Liver (tissue), 3 donors: ENCODE data around the gene DNMT3A.

Experiments
- GABPA ChIP-seq, 2 donors: IDR thresholded peaks in 1 of 2; conservative IDR thresholded peaks in 1 of 2; 2 replicates each; pipeline ENCODE4 v1.6.1; 2016; ENCODE audit warnings: antibody characterized with exemption in 2 of 2, mild to moderate bottlenecking in 1 of 2, moderate library complexity in 1 of 2
- TAF1 ChIP-seq: conservative IDR thresholded peaks from 2 replicates; pipeline ENCODE4 v1.6.1; 2016; ENCODE audit warnings: antibody characterized with exemption, mild to moderate bottlenecking
- YY1 ChIP-seq: IDR thresholded peaks from 2 replicates; pipeline ENCODE4 v1.6.1; 2016; ENCODE audit warnings: antibody characterized with exemption, mild to moderate bottlenecking
- TF ChIP-seq, protein P1 (sequence below): IDR thresholded peaks from 2 replicates; pipeline ENCODE4 v1.6.1; 2016; ENCODE audit warnings: antibody characterized with exemption, mild to moderate bottlenecking
- TF ChIP-seq, protein P2 (sequence below): fragments of 150-350 bp; IDR thresholded peaks from 2 replicates; pipeline ENCODE4 v1.5.1; 2017; ENCODE audit warnings: improper control_type of control experiment, low read depth, low read length; ENCODE audit not compliant: missing input control
- TF ChIP-seq, protein P3 (sequence below): IDR thresholded peaks from 2 replicates; pipeline ENCODE4 v1.6.1; 2016; ENCODE audit warnings: antibody characterized with exemption
- TF ChIP-seq, protein P4 (sequence below): IDR thresholded peaks from 2 replicates; pipeline ENCODE4 v1.6.1; 2016; ENCODE audit warnings: antibody characterized with exemption
- TF ChIP-seq, protein P5 (sequence below): IDR thresholded peaks from 2 replicates; pipeline ENCODE4 v1.6.1; 2016; ENCODE audit warnings: antibody characterized with exemption
- donor health status: healthy.
- donor health status: healthy.

DNA sequence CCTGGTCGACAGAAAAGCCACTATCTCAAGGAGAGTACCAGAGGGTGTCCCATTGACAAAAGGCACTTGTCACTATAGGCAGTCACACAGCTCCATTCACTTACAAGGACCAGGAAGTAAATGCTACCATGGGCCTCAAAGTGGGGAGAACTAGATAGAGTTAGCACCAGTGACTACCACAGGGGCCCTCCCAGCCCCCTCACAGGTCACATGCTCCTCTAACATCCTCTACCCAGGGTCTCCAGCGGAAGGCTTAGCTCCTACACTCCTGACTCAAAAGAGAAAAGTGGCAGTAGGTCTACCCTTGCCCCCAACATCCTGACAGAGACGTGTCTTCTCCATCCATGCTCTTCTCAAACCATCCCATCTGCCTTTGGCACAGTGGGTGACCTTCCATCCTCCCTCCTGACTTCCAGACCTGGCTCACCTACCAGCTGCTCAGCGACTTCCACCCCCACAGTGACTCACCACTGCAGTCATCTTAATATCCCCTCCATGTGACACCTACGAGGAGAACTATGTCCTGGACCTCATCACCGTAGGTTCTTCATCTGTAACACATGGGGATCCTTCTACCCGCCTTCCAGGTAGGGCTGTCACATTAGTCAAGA is 5.6 kb upstream of the DNMT3A start:
- TF ChIP-seq, protein P1, sequence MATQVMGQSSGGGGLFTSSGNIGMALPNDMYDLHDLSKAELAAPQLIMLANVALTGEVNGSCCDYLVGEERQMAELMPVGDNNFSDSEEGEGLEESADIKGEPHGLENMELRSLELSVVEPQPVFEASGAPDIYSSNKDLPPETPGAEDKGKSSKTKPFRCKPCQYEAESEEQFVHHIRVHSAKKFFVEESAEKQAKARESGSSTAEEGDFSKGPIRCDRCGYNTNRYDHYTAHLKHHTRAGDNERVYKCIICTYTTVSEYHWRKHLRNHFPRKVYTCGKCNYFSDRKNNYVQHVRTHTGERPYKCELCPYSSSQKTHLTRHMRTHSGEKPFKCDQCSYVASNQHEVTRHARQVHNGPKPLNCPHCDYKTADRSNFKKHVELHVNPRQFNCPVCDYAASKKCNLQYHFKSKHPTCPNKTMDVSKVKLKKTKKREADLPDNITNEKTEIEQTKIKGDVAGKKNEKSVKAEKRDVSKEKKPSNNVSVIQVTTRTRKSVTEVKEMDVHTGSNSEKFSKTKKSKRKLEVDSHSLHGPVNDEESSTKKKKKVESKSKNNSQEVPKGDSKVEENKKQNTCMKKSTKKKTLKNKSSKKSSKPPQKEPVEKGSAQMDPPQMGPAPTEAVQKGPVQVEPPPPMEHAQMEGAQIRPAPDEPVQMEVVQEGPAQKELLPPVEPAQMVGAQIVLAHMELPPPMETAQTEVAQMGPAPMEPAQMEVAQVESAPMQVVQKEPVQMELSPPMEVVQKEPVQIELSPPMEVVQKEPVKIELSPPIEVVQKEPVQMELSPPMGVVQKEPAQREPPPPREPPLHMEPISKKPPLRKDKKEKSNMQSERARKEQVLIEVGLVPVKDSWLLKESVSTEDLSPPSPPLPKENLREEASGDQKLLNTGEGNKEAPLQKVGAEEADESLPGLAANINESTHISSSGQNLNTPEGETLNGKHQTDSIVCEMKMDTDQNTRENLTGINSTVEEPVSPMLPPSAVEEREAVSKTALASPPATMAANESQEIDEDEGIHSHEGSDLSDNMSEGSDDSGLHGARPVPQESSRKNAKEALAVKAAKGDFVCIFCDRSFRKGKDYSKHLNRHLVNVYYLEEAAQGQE: no peak
- TF ChIP-seq, protein P2, sequence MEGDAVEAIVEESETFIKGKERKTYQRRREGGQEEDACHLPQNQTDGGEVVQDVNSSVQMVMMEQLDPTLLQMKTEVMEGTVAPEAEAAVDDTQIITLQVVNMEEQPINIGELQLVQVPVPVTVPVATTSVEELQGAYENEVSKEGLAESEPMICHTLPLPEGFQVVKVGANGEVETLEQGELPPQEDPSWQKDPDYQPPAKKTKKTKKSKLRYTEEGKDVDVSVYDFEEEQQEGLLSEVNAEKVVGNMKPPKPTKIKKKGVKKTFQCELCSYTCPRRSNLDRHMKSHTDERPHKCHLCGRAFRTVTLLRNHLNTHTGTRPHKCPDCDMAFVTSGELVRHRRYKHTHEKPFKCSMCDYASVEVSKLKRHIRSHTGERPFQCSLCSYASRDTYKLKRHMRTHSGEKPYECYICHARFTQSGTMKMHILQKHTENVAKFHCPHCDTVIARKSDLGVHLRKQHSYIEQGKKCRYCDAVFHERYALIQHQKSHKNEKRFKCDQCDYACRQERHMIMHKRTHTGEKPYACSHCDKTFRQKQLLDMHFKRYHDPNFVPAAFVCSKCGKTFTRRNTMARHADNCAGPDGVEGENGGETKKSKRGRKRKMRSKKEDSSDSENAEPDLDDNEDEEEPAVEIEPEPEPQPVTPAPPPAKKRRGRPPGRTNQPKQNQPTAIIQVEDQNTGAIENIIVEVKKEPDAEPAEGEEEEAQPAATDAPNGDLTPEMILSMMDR: no peak
- TF ChIP-seq YY1: no peak
- TF ChIP-seq, protein P3, sequence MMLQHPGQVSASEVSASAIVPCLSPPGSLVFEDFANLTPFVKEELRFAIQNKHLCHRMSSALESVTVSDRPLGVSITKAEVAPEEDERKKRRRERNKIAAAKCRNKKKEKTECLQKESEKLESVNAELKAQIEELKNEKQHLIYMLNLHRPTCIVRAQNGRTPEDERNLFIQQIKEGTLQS: no peak
- TF ChIP-seq GABPA (IDR thresholded peaks at IDR 0.05 in 1 of 2, conservative IDR thresholded peaks at IDR 0.05 in 1 of 2): no peak
- TF ChIP-seq, protein P4, sequence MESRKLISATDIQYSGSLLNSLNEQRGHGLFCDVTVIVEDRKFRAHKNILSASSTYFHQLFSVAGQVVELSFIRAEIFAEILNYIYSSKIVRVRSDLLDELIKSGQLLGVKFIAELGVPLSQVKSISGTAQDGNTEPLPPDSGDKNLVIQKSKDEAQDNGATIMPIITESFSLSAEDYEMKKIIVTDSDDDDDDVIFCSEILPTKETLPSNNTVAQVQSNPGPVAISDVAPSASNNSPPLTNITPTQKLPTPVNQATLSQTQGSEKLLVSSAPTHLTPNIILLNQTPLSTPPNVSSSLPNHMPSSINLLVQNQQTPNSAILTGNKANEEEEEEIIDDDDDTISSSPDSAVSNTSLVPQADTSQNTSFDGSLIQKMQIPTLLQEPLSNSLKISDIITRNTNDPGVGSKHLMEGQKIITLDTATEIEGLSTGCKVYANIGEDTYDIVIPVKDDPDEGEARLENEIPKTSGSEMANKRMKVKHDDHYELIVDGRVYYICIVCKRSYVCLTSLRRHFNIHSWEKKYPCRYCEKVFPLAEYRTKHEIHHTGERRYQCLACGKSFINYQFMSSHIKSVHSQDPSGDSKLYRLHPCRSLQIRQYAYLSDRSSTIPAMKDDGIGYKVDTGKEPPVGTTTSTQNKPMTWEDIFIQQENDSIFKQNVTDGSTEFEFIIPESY: no peak
- TF ChIP-seq TAF1: no peak
- TF ChIP-seq, protein P5, sequence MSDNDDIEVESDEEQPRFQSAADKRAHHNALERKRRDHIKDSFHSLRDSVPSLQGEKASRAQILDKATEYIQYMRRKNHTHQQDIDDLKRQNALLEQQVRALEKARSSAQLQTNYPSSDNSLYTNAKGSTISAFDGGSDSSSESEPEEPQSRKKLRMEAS: no peak
